ENCODE data around the gene GGCX. TPM values are rescaled to one million over a fixed set of nuclear protein-coding genes. Genes with fewer than 3 reads are reported as not detected.

The GGCX gene
- total and polyA plus RNA-seq, 2 of the 13 experiments (the other 11 are each of a cell fraction or from before 2014, with no cell fraction given) = 72.5 to 103 TPM

DNA sequence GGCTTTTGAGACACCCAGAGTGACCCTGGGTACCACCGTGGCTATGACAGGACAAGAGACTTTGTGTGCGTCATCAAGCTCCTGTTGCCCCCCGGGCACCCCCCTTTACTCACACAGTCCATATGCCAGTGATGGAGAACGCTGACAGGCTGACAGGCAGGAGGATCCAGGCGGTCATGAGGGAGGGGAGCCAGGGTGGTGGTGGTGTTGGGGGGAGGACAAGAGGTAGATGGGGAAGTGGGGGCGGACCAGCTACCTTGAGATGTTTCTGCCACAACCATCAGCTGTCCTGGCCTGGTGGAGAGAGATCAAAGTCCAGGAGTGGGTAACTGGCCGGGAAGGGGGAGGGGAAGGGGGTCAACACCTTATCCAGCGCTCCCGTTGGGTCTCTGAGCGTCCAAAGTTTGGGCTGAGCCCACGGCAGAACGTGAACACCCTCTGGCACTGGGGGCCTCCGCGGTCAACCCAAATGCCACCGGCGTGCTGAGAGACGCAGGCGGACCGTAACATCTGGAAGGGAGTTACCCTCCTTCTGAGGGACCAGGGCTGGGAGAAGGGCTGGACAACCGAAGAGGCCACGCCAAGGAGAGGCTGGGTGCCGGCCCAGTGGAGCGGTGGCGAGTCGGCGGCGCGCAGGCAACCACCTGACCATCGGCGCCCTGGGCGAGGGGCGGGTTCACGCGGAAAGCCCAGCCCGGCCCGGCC lies 40.6 kb upstream of the GGCX start (continued):
- TF ChIP-seq, protein P1, sequence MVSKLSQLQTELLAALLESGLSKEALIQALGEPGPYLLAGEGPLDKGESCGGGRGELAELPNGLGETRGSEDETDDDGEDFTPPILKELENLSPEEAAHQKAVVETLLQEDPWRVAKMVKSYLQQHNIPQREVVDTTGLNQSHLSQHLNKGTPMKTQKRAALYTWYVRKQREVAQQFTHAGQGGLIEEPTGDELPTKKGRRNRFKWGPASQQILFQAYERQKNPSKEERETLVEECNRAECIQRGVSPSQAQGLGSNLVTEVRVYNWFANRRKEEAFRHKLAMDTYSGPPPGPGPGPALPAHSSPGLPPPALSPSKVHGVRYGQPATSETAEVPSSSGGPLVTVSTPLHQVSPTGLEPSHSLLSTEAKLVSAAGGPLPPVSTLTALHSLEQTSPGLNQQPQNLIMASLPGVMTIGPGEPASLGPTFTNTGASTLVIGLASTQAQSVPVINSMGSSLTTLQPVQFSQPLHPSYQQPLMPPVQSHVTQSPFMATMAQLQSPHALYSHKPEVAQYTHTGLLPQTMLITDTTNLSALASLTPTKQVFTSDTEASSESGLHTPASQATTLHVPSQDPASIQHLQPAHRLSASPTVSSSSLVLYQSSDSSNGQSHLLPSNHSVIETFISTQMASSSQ (IDR thresholded peaks at IDR 0.05; ENCODE audit: low read depth) = no peak
- TF ChIP-seq, protein P1 (CRISPR knock-in tag; IDR thresholded peaks at IDR 0.05; ENCODE audit: borderline replicate concordance) = no peak
- TF ChIP-seq TEAD2 (CRISPR knock-in tag; IDR thresholded peaks at IDR 0.05) (no peak), KAT8 (CRISPR knock-in tag; IDR thresholded peaks at IDR 0.05) (0 out of 2 replicates have a peak, but pooled peaks have one; percentile 20), FLYWCH1 (CRISPR knock-in tag; IDR thresholded peaks at IDR 0.05) (no peak; the same call in 1 of the 2 replicates), ISL2 (CRISPR knock-in tag; IDR thresholded peaks at IDR 0.05) (no peak), ZMYM2 (CRISPR knock-in tag; IDR thresholded peaks at IDR 0.05) (no peak), REXO4 (CRISPR knock-in tag; IDR thresholded peaks at IDR 0.05; ENCODE audit: borderline replicate concordance) (no peak), ZNF317 (CRISPR knock-in tag; IDR thresholded peaks at IDR 0.05) (0 out of 2 replicates have a peak, but pooled peaks have one; percentile 22)
- TF ChIP-seq, protein P2, sequence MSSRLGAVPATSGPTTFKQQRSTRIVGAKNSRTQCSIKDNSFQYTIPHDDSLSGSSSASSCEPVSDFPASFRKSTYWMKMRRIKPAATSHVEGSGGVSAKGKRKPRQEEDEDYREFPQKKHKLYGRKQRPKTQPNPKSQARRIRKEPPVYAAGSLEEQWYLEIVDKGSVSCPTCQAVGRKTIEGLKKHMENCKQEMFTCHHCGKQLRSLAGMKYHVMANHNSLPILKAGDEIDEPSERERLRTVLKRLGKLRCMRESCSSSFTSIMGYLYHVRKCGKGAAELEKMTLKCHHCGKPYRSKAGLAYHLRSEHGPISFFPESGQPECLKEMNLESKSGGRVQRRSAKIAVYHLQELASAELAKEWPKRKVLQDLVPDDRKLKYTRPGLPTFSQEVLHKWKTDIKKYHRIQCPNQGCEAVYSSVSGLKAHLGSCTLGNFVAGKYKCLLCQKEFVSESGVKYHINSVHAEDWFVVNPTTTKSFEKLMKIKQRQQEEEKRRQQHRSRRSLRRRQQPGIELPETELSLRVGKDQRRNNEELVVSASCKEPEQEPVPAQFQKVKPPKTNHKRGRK (CRISPR knock-in tag; IDR thresholded peaks at IDR 0.05) = no peak
- TF ChIP-seq, protein P3, sequence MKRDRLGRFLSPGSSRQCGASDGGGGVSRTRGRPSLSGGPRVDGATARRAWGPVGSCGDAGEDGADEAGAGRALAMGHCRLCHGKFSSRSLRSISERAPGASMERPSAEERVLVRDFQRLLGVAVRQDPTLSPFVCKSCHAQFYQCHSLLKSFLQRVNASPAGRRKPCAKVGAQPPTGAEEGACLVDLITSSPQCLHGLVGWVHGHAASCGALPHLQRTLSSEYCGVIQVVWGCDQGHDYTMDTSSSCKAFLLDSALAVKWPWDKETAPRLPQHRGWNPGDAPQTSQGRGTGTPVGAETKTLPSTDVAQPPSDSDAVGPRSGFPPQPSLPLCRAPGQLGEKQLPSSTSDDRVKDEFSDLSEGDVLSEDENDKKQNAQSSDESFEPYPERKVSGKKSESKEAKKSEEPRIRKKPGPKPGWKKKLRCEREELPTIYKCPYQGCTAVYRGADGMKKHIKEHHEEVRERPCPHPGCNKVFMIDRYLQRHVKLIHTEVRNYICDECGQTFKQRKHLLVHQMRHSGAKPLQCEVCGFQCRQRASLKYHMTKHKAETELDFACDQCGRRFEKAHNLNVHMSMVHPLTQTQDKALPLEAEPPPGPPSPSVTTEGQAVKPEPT (CRISPR knock-in tag; IDR thresholded peaks at IDR 0.05; ENCODE audit: low read depth) = peak; percentile 46; the same call in 1 of the 2 replicates
- TF ChIP-seq, protein P4, sequence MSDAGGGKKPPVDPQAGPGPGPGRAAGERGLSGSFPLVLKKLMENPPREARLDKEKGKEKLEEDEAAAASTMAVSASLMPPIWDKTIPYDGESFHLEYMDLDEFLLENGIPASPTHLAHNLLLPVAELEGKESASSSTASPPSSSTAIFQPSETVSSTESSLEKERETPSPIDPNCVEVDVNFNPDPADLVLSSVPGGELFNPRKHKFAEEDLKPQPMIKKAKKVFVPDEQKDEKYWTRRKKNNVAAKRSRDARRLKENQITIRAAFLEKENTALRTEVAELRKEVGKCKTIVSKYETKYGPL (CRISPR knock-in tag; IDR thresholded peaks at IDR 0.05) = no peak
- TF ChIP-seq, protein P5, sequence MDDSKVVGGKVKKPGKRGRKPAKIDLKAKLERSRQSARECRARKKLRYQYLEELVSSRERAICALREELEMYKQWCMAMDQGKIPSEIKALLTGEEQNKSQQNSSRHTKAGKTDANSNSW (CRISPR knock-in tag; IDR thresholded peaks at IDR 0.05; ENCODE audit: borderline replicate concordance) = 0 out of 2 replicates have a peak, but pooled peaks have one; percentile 84
- TF ChIP-seq, protein P6, sequence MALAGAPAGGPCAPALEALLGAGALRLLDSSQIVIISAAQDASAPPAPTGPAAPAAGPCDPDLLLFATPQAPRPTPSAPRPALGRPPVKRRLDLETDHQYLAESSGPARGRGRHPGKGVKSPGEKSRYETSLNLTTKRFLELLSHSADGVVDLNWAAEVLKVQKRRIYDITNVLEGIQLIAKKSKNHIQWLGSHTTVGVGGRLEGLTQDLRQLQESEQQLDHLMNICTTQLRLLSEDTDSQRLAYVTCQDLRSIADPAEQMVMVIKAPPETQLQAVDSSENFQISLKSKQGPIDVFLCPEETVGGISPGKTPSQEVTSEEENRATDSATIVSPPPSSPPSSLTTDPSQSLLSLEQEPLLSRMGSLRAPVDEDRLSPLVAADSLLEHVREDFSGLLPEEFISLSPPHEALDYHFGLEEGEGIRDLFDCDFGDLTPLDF (CRISPR knock-in tag; IDR thresholded peaks at IDR 0.05) = no peak
- TF ChIP-seq, protein P7, sequence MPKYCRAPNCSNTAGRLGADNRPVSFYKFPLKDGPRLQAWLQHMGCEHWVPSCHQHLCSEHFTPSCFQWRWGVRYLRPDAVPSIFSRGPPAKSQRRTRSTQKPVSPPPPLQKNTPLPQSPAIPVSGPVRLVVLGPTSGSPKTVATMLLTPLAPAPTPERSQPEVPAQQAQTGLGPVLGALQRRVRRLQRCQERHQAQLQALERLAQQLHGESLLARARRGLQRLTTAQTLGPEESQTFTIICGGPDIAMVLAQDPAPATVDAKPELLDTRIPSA (CRISPR knock-in tag; IDR thresholded peaks at IDR 0.05; ENCODE audit: borderline replicate concordance) = peak; percentile 66; the same call in 1 of the 2 replicates

Measured in HepG2 (cell line).